ENCODE measurements around the gene POLRMT. TPM values are rescaled to one million over a fixed set of nuclear protein-coding genes. Genes with fewer than 3 reads are reported as not detected.

POLRMT gene
- total RNA-seq, 1 experiment from 2014 or later, result 100 TPM

DNA sequence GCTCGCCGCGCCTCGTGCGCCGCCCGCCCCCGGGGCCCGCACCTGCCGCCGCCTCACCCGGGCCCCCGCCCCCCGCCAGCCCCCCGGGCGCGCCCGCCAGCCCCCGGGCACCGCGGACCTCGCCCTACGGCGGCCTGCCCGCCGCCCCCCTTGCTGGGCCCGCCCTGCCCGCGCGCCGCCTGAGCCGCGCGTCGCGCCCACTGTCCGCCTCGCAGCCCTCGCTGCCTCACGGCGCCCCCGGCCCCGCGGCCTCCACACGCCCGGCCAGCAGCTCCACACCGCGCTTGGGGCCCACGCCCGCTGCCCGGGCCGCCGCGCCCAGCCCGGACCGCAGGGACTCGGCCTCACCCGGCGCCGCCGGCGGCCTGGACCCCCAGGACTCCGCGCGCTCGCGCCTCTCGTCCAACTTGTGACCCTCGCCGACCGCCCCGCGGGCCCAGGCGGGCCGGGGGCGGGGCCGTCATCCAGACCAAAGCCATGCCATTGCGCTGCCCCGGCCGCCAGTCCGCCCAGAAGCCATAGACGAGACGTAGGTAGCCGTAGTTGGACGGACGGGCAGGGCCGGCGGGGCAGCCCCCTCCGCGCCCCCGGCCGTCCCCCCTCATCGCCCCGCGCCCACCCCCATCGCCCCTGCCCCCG is 17.2 kb downstream of the POLRMT start:
- no peak for TF ChIP-seq EZH2 (IDR thresholded peaks at IDR 0.05; ENCODE audit: borderline replicate concordance, low read depth, low read length, poor library complexity, severe bottlenecking)
- TF ChIP-seq, protein P1, sequence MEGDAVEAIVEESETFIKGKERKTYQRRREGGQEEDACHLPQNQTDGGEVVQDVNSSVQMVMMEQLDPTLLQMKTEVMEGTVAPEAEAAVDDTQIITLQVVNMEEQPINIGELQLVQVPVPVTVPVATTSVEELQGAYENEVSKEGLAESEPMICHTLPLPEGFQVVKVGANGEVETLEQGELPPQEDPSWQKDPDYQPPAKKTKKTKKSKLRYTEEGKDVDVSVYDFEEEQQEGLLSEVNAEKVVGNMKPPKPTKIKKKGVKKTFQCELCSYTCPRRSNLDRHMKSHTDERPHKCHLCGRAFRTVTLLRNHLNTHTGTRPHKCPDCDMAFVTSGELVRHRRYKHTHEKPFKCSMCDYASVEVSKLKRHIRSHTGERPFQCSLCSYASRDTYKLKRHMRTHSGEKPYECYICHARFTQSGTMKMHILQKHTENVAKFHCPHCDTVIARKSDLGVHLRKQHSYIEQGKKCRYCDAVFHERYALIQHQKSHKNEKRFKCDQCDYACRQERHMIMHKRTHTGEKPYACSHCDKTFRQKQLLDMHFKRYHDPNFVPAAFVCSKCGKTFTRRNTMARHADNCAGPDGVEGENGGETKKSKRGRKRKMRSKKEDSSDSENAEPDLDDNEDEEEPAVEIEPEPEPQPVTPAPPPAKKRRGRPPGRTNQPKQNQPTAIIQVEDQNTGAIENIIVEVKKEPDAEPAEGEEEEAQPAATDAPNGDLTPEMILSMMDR (conservative IDR thresholded peaks at IDR 0.05; ENCODE audit: low read depth, low read length), result no peak
- ChIA-PET POLR2A (ENCODE audit: low non-redundant PET) (no interaction called here), CTCF (no interaction called here)
- no peak overlapping the region for H3K4me3 ChIP-seq (ENCODE audit: low read depth, low read length, poor library complexity, severe bottlenecking)
- BruUV-seq (replicated peaks), result no TSS peak
- H3K4me1 ChIP-seq (ENCODE audit: insufficient read depth, low read length, poor library complexity, severe bottlenecking), result peaks cover 5% of the 10 kb centered on the region
- peaks cover 45% of the 10 kb centered on the region for H3K36me3 ChIP-seq (ENCODE audit: insufficient read depth, low read length, poor library complexity, severe bottlenecking)
- DNase-seq (ENCODE audit: low spot score), result no peak
- H3K9me3 ChIP-seq (ENCODE audit: low read depth, low read length, poor library complexity, severe bottlenecking), result no peaks in the 10 kb centered on the region
- intact Hi-C loops (cut with micrococcal nuclease; ENCODE audit: unreplicated experiment), result no loop called here
- H3K27me3 ChIP-seq (replicated peaks; ENCODE audit: insufficient read depth, low read depth, low read length, poor library complexity), result no peaks in the 10 kb centered on the region
- H3K27ac ChIP-seq (ENCODE audit: low read depth, low read length, poor library complexity, severe bottlenecking), result no peak overlapping the region

- ChIA-PET POLR2A (ENCODE audit: low non-redundant PET) (no interaction called here), CTCF (no interaction called here)
- no peak overlapping the region for H3K4me3 ChIP-seq (ENCODE audit: low read depth, low read length, poor library complexity, severe bottlenecking)
- no TSS peak for BruUV-seq (replicated peaks)
- H3K27me3 ChIP-seq (replicated peaks; ENCODE audit: insufficient read depth, low read depth, low read length, poor library complexity), result no peaks in the 10 kb centered on the region
- no peak overlapping the region for H3K27ac ChIP-seq (ENCODE audit: low read depth, low read length, poor library complexity, severe bottlenecking)
- intact Hi-C loops (cut with micrococcal nuclease; ENCODE audit: unreplicated experiment), result no loop called here
- peaks cover 45% of the 10 kb centered on the region for H3K36me3 ChIP-seq (ENCODE audit: insufficient read depth, low read length, poor library complexity, severe bottlenecking)
- TF ChIP-seq EZH2 (IDR thresholded peaks at IDR 0.05; ENCODE audit: borderline replicate concordance, low read depth, low read length, poor library complexity, severe bottlenecking), result no peak
- TF ChIP-seq, protein P1 (conservative IDR thresholded peaks at IDR 0.05; ENCODE audit: low read depth, low read length), result no peak
- no peaks in the 10 kb centered on the region for H3K9me3 ChIP-seq (ENCODE audit: low read depth, low read length, poor library complexity, severe bottlenecking)
- H3K4me1 ChIP-seq (ENCODE audit: insufficient read depth, low read length, poor library complexity, severe bottlenecking), result peaks cover 11% of the 10 kb centered on the region
- DNase-seq (ENCODE audit: low spot score), result no peak
Observed at GRCh38 chr19:615619-616018, 17.7 kb downstream of the POLRMT start.

DNA sequence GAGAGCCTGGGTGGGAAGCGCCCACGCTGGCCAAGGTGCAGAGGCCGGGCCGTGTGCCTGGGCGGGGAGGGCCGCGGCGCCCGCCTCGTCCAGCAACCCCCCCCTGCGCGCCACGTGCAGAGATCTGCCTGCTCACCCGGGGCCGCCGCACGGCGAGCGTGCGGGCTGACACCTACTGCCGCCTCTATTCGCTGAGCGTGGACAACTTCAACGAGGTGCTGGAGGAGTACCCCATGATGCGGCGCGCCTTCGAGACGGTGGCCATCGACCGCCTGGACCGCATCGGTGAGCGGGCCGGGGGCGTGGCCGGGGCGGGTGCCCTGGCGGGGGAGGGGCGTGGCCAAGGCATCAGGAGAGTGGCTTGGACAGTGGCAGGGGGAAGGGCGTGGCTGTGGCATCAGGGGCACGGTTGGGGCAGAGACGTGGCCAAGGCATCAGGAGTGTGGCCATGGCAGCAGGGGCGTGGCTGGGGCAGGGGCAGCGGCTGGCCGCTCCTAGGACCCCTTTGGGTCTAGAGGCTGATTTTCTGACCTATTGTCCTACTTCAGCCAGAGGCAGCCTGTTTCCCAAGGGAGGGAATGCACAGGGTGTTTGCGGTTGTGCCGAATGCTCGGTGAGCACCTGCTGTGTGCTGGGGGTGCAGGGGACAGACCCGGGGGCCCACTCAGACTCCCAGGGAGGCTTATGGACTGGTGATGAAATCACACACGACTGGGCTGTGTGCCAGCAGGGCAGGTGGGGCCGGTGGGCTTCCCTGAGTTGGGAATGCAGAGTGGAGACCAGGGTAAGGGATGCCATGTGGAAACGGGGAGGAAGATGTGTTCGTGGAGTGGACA is 19.4 kb downstream of the POLRMT start:
- no peak for DNase-seq (ENCODE audit: low spot score)
- Histone ChIP-seq H3K27me3 (replicated peaks; ENCODE audit: insufficient read depth, low read depth, low read length, poor library complexity) (no peaks in the 10 kb centered on the region), H3K36me3 (ENCODE audit: insufficient read depth, low read length, poor library complexity, severe bottlenecking) (peaks cover 33% of the 10 kb centered on the region), H3K4me1 (ENCODE audit: insufficient read depth, low read length, poor library complexity, severe bottlenecking) (peaks cover 27% of the 10 kb centered on the region), H3K9me3 (ENCODE audit: low read depth, low read length, poor library complexity, severe bottlenecking) (no peaks in the 10 kb centered on the region), H3K4me3 (ENCODE audit: low read depth, low read length, poor library complexity, severe bottlenecking) (no peak overlapping the region), H3K27ac (ENCODE audit: low read depth, low read length, poor library complexity, severe bottlenecking) (no peak overlapping the region)
- POLR2A ChIA-PET (ENCODE audit: low non-redundant PET), result no interaction called here
- TF ChIP-seq, protein P1 (conservative IDR thresholded peaks at IDR 0.05; ENCODE audit: low read depth, low read length), result no peak
- no peak for TF ChIP-seq EZH2 (IDR thresholded peaks at IDR 0.05; ENCODE audit: borderline replicate concordance, low read depth, low read length, poor library complexity, severe bottlenecking)
- no TSS peak for BruUV-seq (replicated peaks)
- intact Hi-C loops (cut with micrococcal nuclease; ENCODE audit: unreplicated experiment), result no loop called here
- CTCF ChIA-PET, result no interaction called here
